ENCODE data around the gene ZNF622.

ZNF622 gene

DNA sequence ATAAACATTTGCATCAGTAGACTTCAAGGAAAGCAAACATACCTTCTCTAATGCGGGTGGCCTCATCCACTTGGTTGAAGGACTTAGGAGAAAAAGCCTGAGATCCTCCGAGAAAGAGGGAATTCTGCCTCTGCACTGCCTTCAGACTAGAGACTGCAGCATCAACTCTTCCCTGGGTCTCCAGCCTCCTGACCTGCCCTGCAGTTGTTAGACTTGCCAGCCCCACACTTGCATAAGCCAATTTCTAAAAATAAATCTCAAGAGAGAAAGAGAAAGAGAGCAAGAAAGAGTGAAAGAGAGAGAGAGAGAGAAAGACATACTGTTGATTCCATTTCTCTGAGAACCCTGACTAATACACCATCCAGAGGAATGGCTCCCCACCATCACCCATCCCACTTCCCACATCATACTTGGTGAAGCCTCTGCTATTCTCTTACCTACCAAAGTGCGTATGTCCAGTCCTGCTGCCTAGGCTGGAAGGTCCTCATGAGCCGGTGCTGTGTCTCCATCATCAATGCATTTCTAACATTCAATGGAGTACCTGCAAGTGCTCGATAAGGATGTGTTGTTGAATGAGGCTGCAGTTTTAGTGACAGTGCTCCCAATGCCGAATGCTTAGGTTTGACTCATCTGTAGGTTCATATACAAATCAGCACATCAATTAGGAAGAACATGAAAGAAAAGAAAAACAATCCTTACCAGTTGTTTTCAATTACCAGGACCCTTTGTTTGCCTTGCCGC, 35.1 kb downstream of the ZNF622 start:
- DNase-seq (ENCODE audit: low spot score), result no peak

DNA sequence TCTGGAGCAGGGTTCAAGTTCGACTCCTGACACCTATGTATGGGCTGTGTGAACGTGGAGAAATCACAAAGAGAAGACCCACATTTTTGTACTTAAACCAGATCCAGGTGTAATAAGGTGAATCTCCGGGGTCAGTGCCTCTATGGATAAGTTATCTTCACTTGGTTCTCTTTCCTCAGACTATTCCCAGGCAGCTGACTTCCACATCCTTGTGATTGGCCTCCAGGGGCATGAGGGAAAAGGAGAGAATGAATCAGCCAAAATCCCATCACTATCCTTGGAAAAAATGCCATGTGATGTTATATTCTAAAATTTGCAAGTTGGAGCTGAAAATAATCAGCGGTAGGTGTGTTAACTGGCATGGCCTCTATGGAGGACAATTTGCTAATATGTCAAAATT, 37.2 kb downstream of the ZNF622 start:
- no peak for DNase-seq (ENCODE audit: low spot score)

DNA sequence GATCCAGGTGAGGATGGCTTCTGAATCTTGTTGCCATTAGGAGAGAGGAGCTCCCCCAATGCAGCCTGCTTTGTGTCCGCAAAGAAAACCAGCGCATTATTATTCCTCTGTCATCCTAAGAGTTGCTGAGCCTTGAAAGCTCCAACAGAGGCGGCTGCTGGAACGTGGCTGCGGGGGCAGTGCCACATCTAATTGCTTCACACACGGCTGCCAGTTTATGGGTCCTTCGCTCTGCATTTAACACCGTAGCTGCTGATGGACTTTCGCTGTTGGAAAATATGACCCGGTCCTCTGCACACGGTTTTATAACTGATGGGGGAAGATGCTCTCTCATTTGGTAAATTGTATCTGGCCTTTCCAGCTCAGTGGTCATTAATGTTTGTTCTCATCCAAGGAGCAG, 38.0 kb downstream of the ZNF622 start:
- no peak for DNase-seq (ENCODE audit: low spot score)

DNA sequence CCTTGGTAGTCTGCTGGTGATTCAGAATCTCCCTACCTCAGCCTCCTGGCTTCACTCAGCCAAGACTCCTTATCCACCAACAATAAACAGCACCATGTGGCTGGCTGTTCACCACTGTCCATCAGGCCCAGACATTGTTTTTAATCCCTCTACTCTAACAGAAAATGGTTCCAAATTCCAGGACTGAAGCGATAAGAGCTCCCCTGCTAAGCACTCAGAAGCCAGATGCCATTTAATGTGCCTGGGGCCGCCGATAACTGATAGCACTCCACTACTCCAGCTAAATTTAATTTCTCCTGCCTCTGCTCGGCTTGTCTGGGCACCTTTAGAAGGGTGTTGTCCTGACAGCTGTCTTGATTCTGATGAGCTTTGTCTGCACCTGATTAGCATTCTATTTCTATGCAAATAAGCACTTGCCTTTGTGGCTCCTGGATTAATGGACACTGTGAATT, 47.1 kb downstream of the ZNF622 start:
- no peak for DNase-seq (ENCODE audit: low spot score)

DNA sequence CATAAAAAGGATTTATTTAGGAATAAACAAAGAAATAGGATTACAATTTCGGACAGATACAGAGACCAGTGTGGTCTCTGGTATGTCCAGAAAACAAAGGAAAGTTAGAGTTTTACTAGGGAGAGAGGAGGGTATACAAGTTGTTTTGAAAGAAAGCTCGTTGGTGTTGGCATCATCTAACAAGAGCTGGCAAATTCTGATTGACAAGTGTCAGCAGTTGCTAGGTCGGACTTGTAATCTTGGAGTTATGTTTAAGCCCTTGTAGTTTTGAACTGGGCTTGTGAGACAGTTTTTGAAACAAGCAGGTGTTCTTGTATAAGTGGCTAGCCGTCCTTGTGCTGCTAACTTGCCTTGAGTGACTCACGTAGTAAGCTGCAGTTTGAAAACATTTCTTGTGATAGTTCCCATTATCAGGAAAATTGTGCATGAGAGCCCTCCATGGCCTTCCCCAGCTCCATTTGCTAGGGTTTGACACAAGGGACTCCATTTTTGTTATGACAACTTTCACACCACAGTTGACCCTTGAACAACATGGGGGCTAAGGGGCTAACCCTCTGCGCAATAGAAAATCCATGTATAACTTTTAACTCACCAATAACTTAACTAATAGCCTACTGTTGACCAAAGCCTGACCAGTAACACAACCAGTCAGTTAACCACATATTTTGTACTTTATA, 48.1 kb downstream of the ZNF622 start:
- no peak for DNase-seq (ENCODE audit: low spot score)

DNA sequence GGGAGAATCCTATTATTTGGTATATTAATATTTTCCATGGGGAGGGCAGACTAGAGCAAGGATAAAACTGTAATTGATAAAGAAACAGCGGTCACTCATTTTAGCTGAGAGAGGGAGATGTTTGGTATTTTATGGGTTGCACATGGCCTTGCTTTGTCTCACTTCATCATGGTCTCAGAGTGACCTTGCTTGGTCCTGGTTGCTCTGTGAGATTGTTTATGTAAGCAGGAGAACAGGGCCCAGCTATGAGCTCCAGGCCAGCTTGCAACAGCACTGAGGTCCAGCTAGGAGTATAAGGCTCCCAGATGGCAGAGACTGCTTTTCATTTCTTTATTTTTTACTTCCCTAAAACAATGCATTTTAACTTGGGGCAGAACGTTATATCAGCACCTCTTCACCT, 50.7 kb downstream of the ZNF622 start:
- no peak for DNase-seq (ENCODE audit: low spot score)

DNA sequence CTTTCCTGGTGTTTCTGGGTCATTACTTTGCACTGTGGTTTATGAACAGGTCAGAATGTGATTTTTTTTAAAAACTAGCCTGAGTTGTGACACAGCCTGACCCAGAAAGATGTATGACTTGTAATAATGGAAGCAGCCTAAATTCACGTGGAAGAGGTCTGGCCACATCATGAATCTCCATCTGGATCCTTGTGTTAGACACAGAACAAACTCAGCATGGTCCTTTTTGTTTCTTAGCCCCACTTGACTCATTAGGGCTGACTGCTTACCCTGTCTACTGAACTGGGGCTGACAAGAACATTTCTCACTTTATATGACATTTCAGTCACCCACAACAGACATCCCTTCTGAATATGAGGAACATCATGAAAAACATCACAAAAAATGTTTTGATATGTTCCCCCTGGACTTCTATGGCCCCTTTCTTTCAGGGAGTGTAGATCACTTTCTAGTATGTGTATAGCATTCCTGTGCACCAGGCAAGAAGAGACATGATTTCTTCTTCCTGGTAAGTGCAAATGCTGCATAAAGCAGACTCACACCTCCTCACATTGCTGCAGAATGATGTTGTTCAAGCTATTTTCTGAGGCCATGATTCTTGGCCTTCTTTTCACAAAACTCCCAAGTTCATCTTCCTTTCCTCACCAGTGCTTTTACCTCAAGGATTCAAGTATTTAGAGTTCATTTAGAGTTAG, 52.3 kb downstream of the ZNF622 start:
- no peak for DNase-seq (ENCODE audit: low spot score)

DNA sequence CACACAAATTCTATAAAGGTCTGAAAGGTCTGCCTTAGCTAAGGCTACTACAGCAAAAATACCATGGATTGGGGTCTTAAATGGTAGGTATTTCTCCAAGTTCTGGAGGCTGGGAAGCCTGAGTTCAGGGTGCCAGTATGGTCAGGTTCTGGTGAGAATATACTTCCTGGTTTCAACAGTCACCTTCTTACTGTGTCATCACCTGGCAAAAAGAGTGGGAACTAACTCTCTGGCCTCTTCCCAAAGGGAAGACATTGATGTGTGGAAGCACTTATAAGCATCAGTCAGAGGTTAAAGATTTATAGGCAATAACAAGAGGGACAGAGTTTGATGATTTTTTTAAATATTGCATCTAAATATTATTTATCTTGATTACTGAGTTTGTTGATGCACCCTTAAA, 53.0 kb downstream of the ZNF622 start:
- no peak for DNase-seq (ENCODE audit: low spot score)

DNA sequence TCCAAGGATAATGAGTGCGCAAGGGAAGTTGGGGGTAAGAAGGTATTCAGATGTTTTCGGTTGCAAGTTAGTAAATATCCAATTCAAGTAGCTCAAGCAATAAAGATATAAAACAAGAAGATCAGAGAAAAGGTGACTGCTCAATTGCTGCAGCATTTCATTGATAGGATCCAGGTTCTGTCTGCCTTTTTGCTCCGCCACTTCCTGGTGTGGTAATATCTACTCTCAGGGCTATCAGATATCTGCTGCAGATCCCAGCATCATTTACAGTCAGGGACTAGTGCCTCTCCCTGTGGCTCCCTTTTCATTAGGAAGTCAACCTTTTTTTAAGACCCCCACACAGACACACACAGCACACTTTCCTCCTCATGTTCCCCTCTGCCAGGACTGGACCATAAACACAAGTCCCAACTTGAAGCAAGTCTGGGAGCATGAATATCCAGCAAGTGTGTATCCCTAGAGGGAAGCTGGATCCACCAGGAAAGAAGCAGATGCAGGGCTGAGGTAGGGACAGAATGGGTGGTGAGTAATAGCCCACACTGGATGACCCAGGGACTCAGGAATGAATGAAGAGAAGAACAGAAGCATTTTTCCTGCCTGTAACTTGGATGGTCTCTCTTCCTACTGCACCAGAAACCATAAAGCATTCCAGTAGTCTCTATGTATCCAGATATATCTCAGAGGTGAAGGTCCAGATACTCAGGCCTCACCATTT, 53.7 kb downstream of the ZNF622 start:
- no peak for DNase-seq (ENCODE audit: low spot score)

DNA sequence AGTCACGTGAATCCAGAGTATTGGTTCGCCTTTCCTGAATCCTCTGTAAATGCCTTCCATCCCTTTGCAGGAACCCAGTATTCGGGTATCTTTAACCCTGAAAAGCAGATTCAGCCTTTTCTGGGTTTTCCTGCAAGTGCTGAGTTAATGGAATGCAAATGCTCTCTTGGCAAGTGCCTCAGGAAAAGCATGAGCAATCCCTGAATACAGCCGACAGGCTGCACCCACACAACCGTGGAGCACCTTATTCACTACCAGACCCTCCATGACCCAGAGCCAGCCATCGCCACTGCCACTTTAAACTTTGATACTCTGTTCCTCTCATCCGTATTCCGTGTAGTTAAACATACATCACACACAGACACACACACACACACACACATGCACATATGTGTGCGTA, 54.4 kb downstream of the ZNF622 start:
- DNase-seq (ENCODE audit: low spot score), result no peak

DNA sequence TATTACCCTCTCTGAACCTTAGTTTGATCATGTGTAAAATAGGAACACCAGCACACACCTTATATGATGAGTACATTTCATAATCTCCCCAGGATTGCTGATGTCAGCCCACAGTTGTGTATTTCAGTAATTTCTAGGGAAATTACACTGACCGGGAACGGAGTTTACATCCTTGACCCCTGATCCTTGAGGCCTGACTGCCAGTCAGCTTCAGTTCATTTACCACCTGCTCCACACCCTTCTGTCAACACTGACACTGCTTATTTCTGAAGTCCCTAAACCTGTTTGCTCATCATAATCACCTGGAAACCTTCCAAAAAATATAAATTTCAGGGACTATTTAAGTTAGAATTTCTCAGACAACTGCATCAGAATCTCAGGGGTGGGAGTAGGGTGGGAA, 55.3 kb downstream of the ZNF622 start:
- DNase-seq (ENCODE audit: low spot score), result no peak

DNA sequence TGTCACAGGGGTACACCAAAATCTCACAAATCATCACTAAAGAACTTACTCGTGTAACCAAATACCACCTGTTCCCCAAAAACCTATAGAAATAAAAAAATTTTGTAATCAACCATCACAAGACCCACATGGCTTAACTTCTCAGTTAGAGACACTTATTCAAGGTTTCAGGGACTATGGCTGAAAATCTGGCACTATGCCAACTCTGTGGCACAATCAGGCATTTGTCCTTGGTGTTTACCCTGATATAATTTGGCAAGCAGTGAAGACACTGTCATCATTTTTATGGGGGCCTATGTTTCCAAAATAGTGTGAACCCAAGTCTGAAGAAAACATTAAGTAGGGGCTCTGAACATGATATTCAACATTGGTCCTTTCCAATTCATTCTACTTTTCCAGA, 59.0 kb downstream of the ZNF622 start:
- DNase-seq (ENCODE audit: low spot score), result no peak

DNA sequence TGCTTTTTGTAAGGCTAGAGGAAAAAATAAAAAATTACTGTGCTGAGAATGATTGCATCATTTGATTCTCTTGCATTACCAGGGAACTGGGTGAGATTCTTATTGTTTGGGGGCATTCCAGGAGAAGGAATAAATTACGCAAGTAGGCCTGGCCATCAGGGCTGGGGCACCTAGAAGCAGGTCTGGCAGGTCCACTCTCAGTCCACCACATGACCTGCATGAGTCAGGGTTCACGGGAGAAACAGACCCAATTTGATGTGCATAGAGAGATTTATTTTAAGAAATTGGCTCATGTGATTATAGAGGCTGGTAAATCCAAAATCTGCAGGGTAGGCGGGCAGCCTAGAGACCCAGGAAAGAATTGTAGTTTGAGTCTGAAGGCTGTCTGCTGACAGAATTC, 59.6 kb downstream of the ZNF622 start:
- DNase-seq (ENCODE audit: low spot score), result no peak

All from LoVo (cell line).